ENCODE results near the gene TEX29. TPM values are rescaled to one million over a fixed set of nuclear protein-coding genes. Genes with fewer than 3 reads are reported as not detected.

Gene TEX29
- total and polyA plus RNA-seq, 9 of the 15 experiments (the other 6 are each of a cell fraction or from before 2014, with no cell fraction given) = 0.11 TPM; not detected in 7

GRCh38 chr13:111275995-111276618 is 44.3 kb upstream of the TEX29 start:
- Histone ChIP-seq H4K20me1 (replicated peaks; ENCODE audit: control insufficient read depth, insufficient read depth, low read length) (no peaks in the 10 kb centered on the region), H3K79me2 (ENCODE audit: control insufficient read depth, insufficient read depth, low read length) (no peaks in the 10 kb centered on the region), H2AFZ (ENCODE audit: low read depth, low read length) (no peak overlapping the region), H3K36me3 (ENCODE audit: control insufficient read depth, insufficient read depth, low read length) (peaks cover 53% of the 10 kb centered on the region; the same call in 2 of the 3 replicates), H3K4me2 (ENCODE audit: insufficient read depth, low read length) (no peak overlapping the region), H3K27me3 (ENCODE audit: control insufficient read depth in 2 of 2, insufficient read depth in 2 of 2, low read length in 2 of 2) (no peaks in the 10 kb centered on the region), H3K9ac (ENCODE audit: insufficient read depth in 1 of 2, low read depth in 2 of 2, low read length in 2 of 2) (no peak overlapping the region), H3K4me3 (no peak overlapping the region), H3K9me1 (ENCODE audit: control insufficient read depth, insufficient read depth, low read length) (no peaks in the 10 kb centered on the region), H3K9me3 (replicated peaks; ENCODE audit: control insufficient read depth, insufficient read depth, low read depth, low read length) (no peaks in the 10 kb centered on the region), H3K4me1 (replicated peaks in 1 of 2; ENCODE audit: control insufficient read depth in 2 of 2, insufficient read depth in 2 of 2, low read length in 2 of 2) (no peaks in the 10 kb centered on the region), H3K27ac (ENCODE audit: extremely low read depth, low read depth, low read length) (no peak overlapping the region)
- ChIA-PET POLR2A (no interaction called here), CTCF (ENCODE audit: low intra/inter-chr PET ratio) (no interaction called here)
- WGBS (ENCODE audit: insufficient coverage, low coverage, missing lambda C conversion rate) = 75% methylated on average over 5 of the region's 5 CpGs
- no peak for ATAC-seq
- BruUV-seq (replicated peaks) = no TSS peak
- intact Hi-C loops (cut with micrococcal nuclease) (no loop called here), in situ Hi-C loops (cut with MboI) (no loop called here)
- no peak for TF ChIP-seq RREB1 (CRISPR knock-in tag; IDR thresholded peaks at IDR 0.05)
- no peak for TF ChIP-seq NFE2 (IDR thresholded peaks at IDR 0.05; ENCODE audit: low read depth)
- TF ChIP-seq TRIM25 (IDR thresholded peaks at IDR 0.05; ENCODE audit: borderline replicate concordance) = no peak
- no peak for FAIRE-seq
- DNase-seq (ENCODE audit: extremely low read depth in 1 of 4, low spot score in 3 of 4) = no peak

All from K562 (cell line).